Neuronal stem cell (in vitro differentiated cells): Measurements from ENCODE around the gene SFTPA1.
"Not testable (repeated sequence)": the region's sequence is repeated elsewhere in the genome, so short reads cannot be mapped to it uniquely, and the experiment has no call there.

Experiments used
- DNase-seq: peaks from one replicate; pipeline ENCODE4 v3.0.0-alpha.2; 2013; ENCODE audit warnings: low spot score
- H2AFZ ChIP-seq: one replicate; pipeline ENCODE4 v1.6.1; 2013; ENCODE audit warnings: mild to moderate bottlenecking, low read length, inconsistent platforms
- H2AK5ac ChIP-seq: 2 replicates; pipeline ENCODE4 v1.6.1; 2013; ENCODE audit warnings: low read depth, mild to moderate bottlenecking, inconsistent platforms, low read length, moderate library complexity, mixed read lengths
- H2BK120ac ChIP-seq: 2 replicates; pipeline ENCODE4 v1.6.1; 2013; ENCODE audit warnings: low read depth, mild to moderate bottlenecking, inconsistent platforms, low read length, moderate library complexity, mixed read lengths
- H2BK12ac ChIP-seq: one replicate; pipeline ENCODE4 v1.6.1; 2013; ENCODE audit warnings: low read length, inconsistent platforms
- H2BK15ac ChIP-seq: 2 replicates; pipeline ENCODE4 v1.6.1; 2013; ENCODE audit warnings: mild to moderate bottlenecking, low read length, inconsistent platforms, mixed read lengths
- H2BK5ac ChIP-seq: one replicate; pipeline ENCODE4 v1.6.1; 2013; ENCODE audit warnings: inconsistent platforms, mild to moderate bottlenecking, low read length, moderate library complexity
- H3K14ac ChIP-seq: one replicate; pipeline ENCODE4 v1.6.1; 2013; ENCODE audit warnings: low read length, inconsistent platforms
- H3K18ac ChIP-seq: 2 replicates; pipeline ENCODE4 v1.6.1; 2013; ENCODE audit warnings: low read length, inconsistent platforms
- H3K23ac ChIP-seq: 2 replicates; pipeline ENCODE4 v1.6.1; 2013; ENCODE audit warnings: low read depth, mild to moderate bottlenecking, mixed read lengths, low read length, inconsistent platforms; ENCODE audit not compliant: poor library complexity
- H3K27ac ChIP-seq: replicated peaks from 3 replicates; pipeline ENCODE4 v1.5.1; 2013; ENCODE audit warnings: low read length, inconsistent platforms
- H3K27me3 ChIP-seq, 3 experiments: 2 replicates each; pipeline ENCODE4 v1.6.1; 2013; ENCODE audit warnings: low read length in 3 of 3, mild to moderate bottlenecking in 2 of 3, inconsistent platforms in 1 of 3, low read depth in 1 of 3, mixed read lengths in 1 of 3, moderate library complexity in 1 of 3; ENCODE audit not compliant: control insufficient read depth in 3 of 3, insufficient read depth in 3 of 3
- H3K36me3 ChIP-seq, 2 donors: replicated peaks in 1 of 2; 2 replicates each; pipeline ENCODE4 v1.6.1; 2013; ENCODE audit warnings: low read length in 2 of 2; ENCODE audit not compliant: control insufficient read depth in 2 of 2, insufficient read depth in 2 of 2
- H3K4ac ChIP-seq: 2 replicates; pipeline ENCODE4 v1.6.1; 2013; ENCODE audit warnings: inconsistent platforms, mild to moderate bottlenecking, low read length, moderate library complexity
- H3K4me1 ChIP-seq, 2 donors: 1 replicate in 1 of 2; 2 replicates in 1 of 2; pipeline ENCODE4 v1.6.1; 2013; ENCODE audit warnings: low read length in 2 of 2, low read depth in 1 of 2; ENCODE audit not compliant: control insufficient read depth in 2 of 2, insufficient read depth in 1 of 2
- H3K4me2 ChIP-seq: one replicate; pipeline ENCODE4 v1.6.1; 2013; ENCODE audit warnings: mild to moderate bottlenecking, low read length, inconsistent platforms; ENCODE audit not compliant: insufficient read depth, poor library complexity, severe bottlenecking
- H3K4me3 ChIP-seq, 2 donors: 2 replicates each; pipeline ENCODE4 v1.5.1; 2013; ENCODE audit warnings: low read length in 2 of 2, mild to moderate bottlenecking in 2 of 2, inconsistent platforms in 1 of 2, moderate library complexity in 1 of 2
- H3K79me1 ChIP-seq: one replicate; pipeline ENCODE4 v1.6.1; 2013; ENCODE audit warnings: low read depth, mild to moderate bottlenecking, inconsistent platforms, low read length, moderate library complexity
- H3K9ac ChIP-seq: one replicate; pipeline ENCODE4 v1.6.1; 2013; ENCODE audit warnings: mild to moderate bottlenecking, low read depth, low read length, inconsistent platforms; ENCODE audit not compliant: poor library complexity
- H3K9me3 ChIP-seq, 2 donors: replicated peaks in 1 of 2; 2 replicates each; pipeline versions ENCODE3 to v1.6.1; 2013; ENCODE audit warnings: low read length in 2 of 2, mild to moderate bottlenecking in 2 of 2, inconsistent platforms in 1 of 2, low read depth in 1 of 2, mixed read lengths in 1 of 2, moderate library complexity in 1 of 2; ENCODE audit not compliant: control insufficient read depth in 2 of 2, insufficient read depth in 1 of 2
- H4K8ac ChIP-seq: one replicate; pipeline ENCODE4 v1.6.1; 2013; ENCODE audit warnings: low read depth, mild to moderate bottlenecking, inconsistent platforms, low read length, moderate library complexity
- H4K91ac ChIP-seq: one replicate; pipeline ENCODE4 v1.6.1; 2013; ENCODE audit warnings: low read length, low read depth, mild to moderate bottlenecking, inconsistent platforms; ENCODE audit not compliant: poor library complexity
- WGBS, 2 donors: extraction: QIAGEN DNeasy Blood & Tissue Kit; methylation state at CpG; one replicate each; pipeline ENCODE4 v1.1.7; 2013; ENCODE audit warnings: missing lambda C conversion rate in 2 of 2, mixed read lengths in 1 of 2; ENCODE audit not compliant: insufficient read length in 2 of 2, insufficient replicate concordance in 1 of 2; ENCODE audit errors: extremely low coverage in 2 of 2; 5-methylcytosine and 5-hydroxymethylcytosine counted together

SFTPA1 gene

GRCh38 chr10:79616164-79616563, 5.4 kb downstream of the SFTPA1 start:
- H3K4ac ChIP-seq = no peak overlapping the region
- no peaks in the 10 kb centered on the region for H3K9me3 ChIP-seq
- H3K4me3 ChIP-seq = no peak overlapping the region
- H3K23ac ChIP-seq = no peak overlapping the region
- H3K4me1 ChIP-seq = peaks cover 0 to 2% of the 10 kb centered on the region in 2 donors
- no peak overlapping the region for H2AK5ac ChIP-seq
- H3K36me3 ChIP-seq = no peaks in the 10 kb centered on the region
- no peak overlapping the region for H3K27ac ChIP-seq
- WGBS, 2 donors = no CpG with 5 or more reads among the region's 1 CpG
- no peak overlapping the region for H3K4me2 ChIP-seq
- H4K91ac ChIP-seq = no peak overlapping the region
- no peak overlapping the region for H2BK120ac ChIP-seq
- H2BK12ac ChIP-seq = no peak overlapping the region
- H3K27me3 ChIP-seq = peaks cover 0 to 8% (median 0%) of the 10 kb centered on the region in 3 experiments
- H3K18ac ChIP-seq = no peak overlapping the region
- no peak overlapping the region for H3K9ac ChIP-seq
- no peak for DNase-seq
- H3K79me1 ChIP-seq = no peaks in the 10 kb centered on the region
- no peak overlapping the region for H3K14ac ChIP-seq
- no peak overlapping the region for H2AFZ ChIP-seq
- no peak overlapping the region for H2BK5ac ChIP-seq
- no peak overlapping the region for H4K8ac ChIP-seq
- no peak overlapping the region for H2BK15ac ChIP-seq

- not testable (repeated sequence) for H2BK12ac ChIP-seq, H3K23ac ChIP-seq, H2AFZ ChIP-seq, H3K9me3 ChIP-seq, H3K9ac ChIP-seq, H3K27me3 ChIP-seq, H3K14ac ChIP-seq, H3K4me1 ChIP-seq, H3K4me2 ChIP-seq, H2BK15ac ChIP-seq, H2BK5ac ChIP-seq, H4K91ac ChIP-seq, H2AK5ac ChIP-seq, H4K8ac ChIP-seq, H3K36me3 ChIP-seq, H3K4me3 ChIP-seq, H3K4ac ChIP-seq, H2BK120ac ChIP-seq, H3K79me1 ChIP-seq, H3K27ac ChIP-seq, DNase-seq, H3K18ac ChIP-seq
These were observed 12.9 kb downstream of the SFTPA1 start for GRCh38 chr10:79623663-79624062.

- Histone ChIP-seq H2AFZ (no peak overlapping the region), H3K18ac (no peak overlapping the region), H2BK5ac (no peak overlapping the region), H2BK15ac (no peak overlapping the region), H3K79me1 (no peaks in the 10 kb centered on the region), H3K4me2 (no peak overlapping the region), H3K9ac (no peak overlapping the region), H3K36me3 (no peaks in the 10 kb centered on the region), H3K9me3 (no peaks in the 10 kb centered on the region), H2BK12ac (no peak overlapping the region), H3K27me3 (peaks cover 0 to 2% (median 0%) of the 10 kb centered on the region in 3 experiments), H4K91ac (no peak overlapping the region), H3K4ac (no peak overlapping the region), H3K4me1 (no peaks in the 10 kb centered on the region), H4K8ac (no peak overlapping the region), H3K14ac (no peak overlapping the region), H2AK5ac (no peak overlapping the region), H3K4me3 (no peak overlapping the region), H3K23ac (no peak overlapping the region), H2BK120ac (no peak overlapping the region), H3K27ac (no peak overlapping the region)
- no peak for DNase-seq
- no CpG with 5 or more reads among the region's 2 CpGs for WGBS, 2 donors
These were observed 16.3 kb downstream of the SFTPA1 start for GRCh38 chr10:79627075-79627474.

- Histone ChIP-seq H3K9me3 (no peaks in the 10 kb centered on the region), H2BK120ac (no peak overlapping the region), H2BK12ac (no peak overlapping the region), H4K8ac (no peak overlapping the region), H3K27me3 (peaks cover 0 to 2% (median 0%) of the 10 kb centered on the region in 3 experiments), H3K23ac (no peak overlapping the region), H3K18ac (no peak overlapping the region), H3K4me3 (no peak overlapping the region), H3K27ac (no peak overlapping the region), H3K4me1 (no peaks in the 10 kb centered on the region), H2BK5ac (no peak overlapping the region), H3K14ac (no peak overlapping the region), H2AK5ac (no peak overlapping the region), H4K91ac (no peak overlapping the region), H3K4ac (no peak overlapping the region), H2BK15ac (no peak overlapping the region), H3K36me3 (no peaks in the 10 kb centered on the region), H3K4me2 (no peak overlapping the region), H2AFZ (no peak overlapping the region), H3K9ac (no peak overlapping the region), H3K79me1 (no peaks in the 10 kb centered on the region)
- WGBS, 2 donors = no CpG with 5 or more reads among the region's 4 CpGs
- DNase-seq = no peak
These were observed 17.3 kb downstream of the SFTPA1 start for GRCh38 chr10:79628083-79628482.
